Measurements from ENCODE around the gene DHRS7B. TPM values are rescaled to one million over a fixed set of nuclear protein-coding genes. Genes with fewer than 3 reads are reported as not detected.
A peak's percentile ranks its signal among the peaks of the same experiment; 100 is the strongest.

Gene DHRS7B
- total and polyA plus RNA-seq, 8 donors, result 7.3 to 30.4 (median 12.8) TPM

- ATAC-seq, result no peak
- DNase-seq, result no peak
- H3K27ac ChIP-seq, result no peak overlapping the region
- WGBS, 2 donors, result 88 to 92% methylated on average over 12 of the region's 12 CpGs
- no peaks in the 10 kb centered on the region for H3K4me1 ChIP-seq
- peaks cover 0 to 10% (median 6%) of the 10 kb centered on the region in 3 donors for H3K36me3 ChIP-seq
- H3K9me3 ChIP-seq, result no peaks in the 10 kb centered on the region
- intact Hi-C loops (cut with DNase I), result no loop called here
- TF ChIP-seq CTCF (IDR thresholded peaks at IDR 0.05), result no peak
- H3K4me3 ChIP-seq, result no peak overlapping the region
- FAIRE-seq, result no peak
- H3K27me3 ChIP-seq, result no peaks in the 10 kb centered on the region
These were observed 75.7 kb downstream of the DHRS7B start for GRCh38 chr17:21202512-21202911.

- no peak for FAIRE-seq
- H3K27me3 ChIP-seq, result no peaks in the 10 kb centered on the region
- H3K27ac ChIP-seq, result no peak overlapping the region
- WGBS, 2 donors, result 88 to 92% methylated on average over 9 of the region's 9 CpGs
- H3K9me3 ChIP-seq, result no peaks in the 10 kb centered on the region
- no peak for DNase-seq
- intact Hi-C loops (cut with DNase I), result no loop called here
- ATAC-seq, result no peak
- no peak for TF ChIP-seq CTCF (IDR thresholded peaks at IDR 0.05)
- no peak overlapping the region for H3K4me3 ChIP-seq
- no peaks in the 10 kb centered on the region for H3K36me3 ChIP-seq
- peaks cover 0 to 9% (median 0%) of the 10 kb centered on the region in 3 donors for H3K4me1 ChIP-seq
These were observed 78.2 kb downstream of the DHRS7B start for GRCh38 chr17:21204935-21205334.

- intact Hi-C loops (cut with DNase I), result no loop called here
- H3K36me3 ChIP-seq, result no peaks in the 10 kb centered on the region
- WGBS, 2 donors, result 75% methylated on average over 7 of the region's 7 CpGs
- H3K27me3 ChIP-seq, result no peaks in the 10 kb centered on the region
- no peak for TF ChIP-seq CTCF (IDR thresholded peaks at IDR 0.05)
- no peak for FAIRE-seq
- no peak for DNase-seq
- H3K4me1 ChIP-seq, result peaks cover 5 to 19% (median 9%) of the 10 kb centered on the region in 3 donors
- H3K4me3 ChIP-seq, result no peak overlapping the region
- ATAC-seq, result no peak
- no peaks in the 10 kb centered on the region for H3K9me3 ChIP-seq
- H3K27ac ChIP-seq, result no peak overlapping the region
These were observed 81.6 kb downstream of the DHRS7B start for GRCh38 chr17:21208352-21208751.

GRCh38 chr17:21209511-21210175, 82.9 kb downstream of the DHRS7B start:
- H3K36me3 ChIP-seq, result no peaks in the 10 kb centered on the region
- 47 to 56% methylated on average over 17 of the region's 17 CpGs for WGBS, 2 donors
- TF ChIP-seq CTCF (IDR thresholded peaks at IDR 0.05), result no peak
- H3K9me3 ChIP-seq, result no peaks in the 10 kb centered on the region
- H3K4me3 ChIP-seq, result no peak overlapping the region
- H3K27ac ChIP-seq, result no peak overlapping the region
- H3K4me1 ChIP-seq, result peaks cover 5 to 19% (median 9%) of the 10 kb centered on the region in 3 donors
- DNase-seq (peak in 4 of 6 donors; percentile 50 to 74 (median 59)), FAIRE-seq (no peak), ATAC-seq (peak in 1 of 4 donors; percentile 2)
- intact Hi-C loops (cut with DNase I), result no loop called here
- no peaks in the 10 kb centered on the region for H3K27me3 ChIP-seq

- WGBS, 2 donors, result 56 to 70% methylated on average over 15 of the region's 15 CpGs
- DNase-seq (no peak), FAIRE-seq (no peak), ATAC-seq (no peak)
- intact Hi-C loops (cut with DNase I), result no loop called here
- Histone ChIP-seq H3K27me3 (no peaks in the 10 kb centered on the region), H3K4me1 (peaks cover 5 to 25% (median 13%) of the 10 kb centered on the region in 3 donors), H3K36me3 (no peaks in the 10 kb centered on the region), H3K27ac (no peak overlapping the region), H3K4me3 (no peak overlapping the region), H3K9me3 (no peaks in the 10 kb centered on the region)
- no peak for TF ChIP-seq CTCF (IDR thresholded peaks at IDR 0.05)
These were observed 83.8 kb downstream of the DHRS7B start for GRCh38 chr17:21210411-21211076.

All from pancreas (tissue), 10 donors.